Measurements from ENCODE around the gene CTF1. TPM values are rescaled to one million over a fixed set of nuclear protein-coding genes. Genes with fewer than 3 reads are reported as not detected.
"Not testable (repeated sequence)": the region's sequence is repeated elsewhere in the genome, so short reads cannot be mapped to it uniquely, and the experiment has no call there.

The CTF1 gene
- total RNA-seq, 2 experiments from 2014 or later = 0.19 to 0.37 TPM

DNA sequence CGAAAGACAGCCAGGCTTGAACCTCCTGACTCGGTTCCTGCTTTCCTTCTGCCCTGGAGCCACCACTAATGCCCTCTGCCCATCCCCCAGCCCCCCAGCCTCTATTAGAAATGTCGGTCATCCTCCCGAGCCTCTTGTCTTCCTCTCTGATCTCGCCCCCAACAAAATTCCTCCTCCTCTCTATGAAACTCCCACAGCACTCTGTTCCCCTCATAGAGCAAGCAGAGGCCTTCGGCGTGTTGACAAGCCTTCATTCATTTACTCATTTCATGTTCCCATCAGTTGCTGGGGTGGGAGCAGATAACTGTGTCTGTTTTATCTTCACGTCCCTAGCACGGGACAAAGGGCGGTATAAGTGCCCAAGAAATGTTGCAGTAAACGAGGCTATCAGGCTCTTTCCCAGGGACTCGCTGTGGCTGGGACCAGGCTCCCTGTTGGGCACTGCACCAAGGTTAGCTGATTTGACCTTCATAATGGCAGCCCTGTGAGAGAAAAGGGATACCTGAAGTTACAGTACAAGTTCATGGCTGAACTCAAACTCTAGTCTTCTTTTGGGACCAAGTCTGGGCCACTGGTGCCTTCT, 34.7 kb downstream of the CTF1 start:
- no peak overlapping the region for H3K4me3 Mint-ChIP-seq
- POLR2A ChIA-PET = no interaction called here

GRCh38 chr16:30934827-30935557, 38.6 kb downstream of the CTF1 start:
- Mint-ChIP-seq H3K9me3 (no peaks in the 10 kb centered on the region), H3K36me3 (peaks cover 10% of the 10 kb centered on the region), H3K27me3 (no peaks in the 10 kb centered on the region), H3K27ac (peak overlapping the region; percentile 13), H3K4me3 (peak overlapping the region; percentile 4), H3K4me1 (peaks cover 20% of the 10 kb centered on the region)
- peak; percentile 68 for ATAC-seq (ENCODE audit: low read depth)
- peak; percentile 56 for DNase-seq
- POLR2A ChIA-PET = interaction anchor here (1.1 to 2.0 kb wide), 4 partner anchors 15 to 187 kb away, joined by 3 to 7 read pairs (median 6); partner anchors contain the start of gene PHKG2

More for the DNA sequence above, 34.7 kb downstream of the CTF1 start:
- Mint-ChIP-seq H3K36me3 (peaks cover 4% of the 10 kb centered on the region), H3K9me3 (no peaks in the 10 kb centered on the region), H3K27ac (no peak overlapping the region), H3K4me1 (peaks cover 19% of the 10 kb centered on the region), H3K27me3 (no peaks in the 10 kb centered on the region)
- no peak for DNase-seq
- ATAC-seq (ENCODE audit: low read depth) = no peak

GRCh38 chr16:30937692-30938091, 41.3 kb downstream of the CTF1 start:
- Mint-ChIP-seq H3K27ac (peak overlapping the region; percentile 65), H3K27me3 (no peaks in the 10 kb centered on the region)
- POLR2A ChIA-PET = no interaction called here

DNA sequence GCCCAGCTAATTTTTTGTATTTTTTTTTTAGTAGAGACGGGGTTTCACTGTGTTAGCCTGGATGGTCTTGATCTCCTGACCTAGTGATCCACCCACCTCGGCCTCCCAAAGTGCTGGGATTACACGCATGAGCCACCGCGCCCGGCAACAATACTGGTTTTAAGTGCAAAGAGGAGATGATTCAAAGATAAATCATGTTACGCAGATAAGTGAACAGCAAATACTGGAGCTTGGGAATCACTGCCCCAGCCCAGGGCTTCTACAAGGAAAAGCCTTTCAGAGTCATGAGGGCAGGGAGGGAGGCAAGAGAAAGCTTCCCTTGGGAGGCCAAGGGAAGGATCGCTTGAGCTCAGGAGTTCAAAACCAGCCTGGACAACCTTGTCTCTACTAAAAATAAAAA, 43.2 kb downstream of the CTF1 start:
- H3K4me3 Mint-ChIP-seq; H3K9me3 Mint-ChIP-seq; H3K27ac Mint-ChIP-seq; ATAC-seq (ENCODE audit: low read depth); H3K27me3 Mint-ChIP-seq; DNase-seq: not testable (repeated sequence)
- peaks cover 35% of the 10 kb centered on the region for H3K4me1 Mint-ChIP-seq
- peaks cover 17% of the 10 kb centered on the region for H3K36me3 Mint-ChIP-seq
- POLR2A ChIA-PET = interaction anchor here (0.6 to 1.1 kb wide), 2 partner anchors 10 to 11 kb away, joined by 3 read pairs; no protein-coding TSS in a partner anchor

More at GRCh38 chr16:30937692-30938091, 41.3 kb downstream of the CTF1 start:
- H3K4me3 Mint-ChIP-seq = peak overlapping the region; percentile 23
- DNase-seq (no peak), ATAC-seq (ENCODE audit: low read depth) (no peak)
- no peaks in the 10 kb centered on the region for H3K9me3 Mint-ChIP-seq
- peaks cover 32% of the 10 kb centered on the region for H3K4me1 Mint-ChIP-seq
- peaks cover 10% of the 10 kb centered on the region for H3K36me3 Mint-ChIP-seq

DNA sequence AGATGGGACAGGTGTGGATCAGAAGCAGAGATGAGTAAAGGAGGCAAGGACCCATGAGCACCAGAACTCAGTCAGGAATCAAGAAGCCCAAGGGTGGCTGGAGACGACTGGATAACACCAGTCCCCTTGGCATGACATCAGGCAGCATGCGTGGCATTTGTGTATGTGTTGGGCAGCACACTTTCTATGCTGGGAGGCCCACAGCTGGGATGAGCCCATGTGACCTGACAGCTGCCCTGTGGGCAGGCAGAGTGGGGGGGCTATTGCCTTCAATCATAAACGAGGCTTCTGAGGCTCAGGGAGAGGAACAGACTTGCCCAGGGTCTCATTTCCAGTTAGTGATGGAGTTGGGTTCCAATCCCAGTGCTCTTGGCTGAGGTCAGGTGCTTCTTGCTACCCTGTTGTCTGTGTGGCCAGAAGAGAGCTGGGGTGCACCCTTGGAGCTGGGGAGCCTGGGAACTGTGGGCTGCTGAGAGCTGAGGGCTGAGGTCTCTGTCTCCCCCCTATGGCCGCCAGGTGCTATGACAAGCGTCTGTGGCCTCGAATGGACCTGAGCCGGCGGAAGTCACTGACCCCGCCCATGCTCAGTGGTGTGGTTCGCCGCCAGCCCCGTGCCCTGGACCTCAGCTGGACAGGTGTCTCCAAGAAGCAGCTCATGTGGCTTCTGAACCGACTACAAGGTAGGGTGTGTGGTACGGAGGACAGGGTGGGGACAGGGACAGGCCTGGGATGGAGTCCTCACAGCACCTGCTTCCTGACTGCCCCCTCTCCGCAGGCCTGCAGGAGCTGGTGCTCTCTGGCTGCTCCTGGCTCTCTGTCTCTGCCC, 45.4 kb downstream of the CTF1 start:
- Mint-ChIP-seq H3K4me1 (peaks cover 26% of the 10 kb centered on the region), H3K27me3 (no peaks in the 10 kb centered on the region), H3K4me3 (peak overlapping the region; percentile 74), H3K9me3 (no peaks in the 10 kb centered on the region), H3K36me3 (peaks cover 23% of the 10 kb centered on the region), H3K27ac (peak overlapping the region; percentile 82)
- DNase-seq = peak; percentile 78
- POLR2A ChIA-PET = interaction anchor here (0.6 to 2.2 kb wide), 9 partner anchors 8 to 518 kb away, joined by 3 to 9 read pairs (median 5); partner anchors contain the start of genes ARMC5 and KAT8
- peak; percentile 90 for ATAC-seq (ENCODE audit: low read depth)

DNA sequence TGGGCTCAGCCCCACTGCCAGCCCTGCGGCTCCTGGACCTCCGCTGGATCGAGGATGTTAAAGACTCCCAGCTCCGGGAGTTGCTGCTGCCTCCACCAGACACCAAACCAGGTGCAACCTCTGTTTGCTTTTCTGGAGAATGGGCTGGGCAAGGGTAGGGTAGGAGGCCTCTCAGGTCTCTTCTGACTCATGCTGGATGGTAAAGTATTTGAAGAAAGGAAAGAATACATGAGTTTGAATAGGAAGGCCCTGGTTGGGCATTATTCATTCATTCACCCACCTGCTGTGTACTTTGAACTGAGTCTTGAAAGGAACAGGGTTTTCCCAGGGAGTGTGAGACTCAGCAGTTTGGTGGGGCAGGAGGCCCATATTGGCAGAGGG, 46.0 kb downstream of the CTF1 start:
- POLR2A ChIA-PET = interaction anchor here (0.6 to 2.2 kb wide), 8 partner anchors 8 to 517 kb away, joined by 3 to 9 read pairs (median 4); partner anchors contain the start of genes ARMC5 and KAT8
- Mint-ChIP-seq H3K27ac (peak overlapping the region; percentile 74), H3K27me3 (no peaks in the 10 kb centered on the region), H3K4me1 (peaks cover 22% of the 10 kb centered on the region), H3K4me3 (peak overlapping the region; percentile 74), H3K9me3 (no peaks in the 10 kb centered on the region), H3K36me3 (peaks cover 23% of the 10 kb centered on the region)
- no peak for ATAC-seq (ENCODE audit: low read depth)
- no peak for DNase-seq

- DNase-seq = no peak
- H3K27ac Mint-ChIP-seq = no peak overlapping the region
- no peaks in the 10 kb centered on the region for H3K27me3 Mint-ChIP-seq
- H3K4me1 Mint-ChIP-seq = peaks cover 16% of the 10 kb centered on the region
- H3K9me3 Mint-ChIP-seq = no peaks in the 10 kb centered on the region
- no peak overlapping the region for H3K4me3 Mint-ChIP-seq
- POLR2A ChIA-PET = interaction anchor here (0.6 kb wide), 1 partner anchor 67 kb away, joined by 4 read pairs; no protein-coding TSS in a partner anchor
- peaks cover 20% of the 10 kb centered on the region for H3K36me3 Mint-ChIP-seq
- no peak for ATAC-seq (ENCODE audit: low read depth)
Measured at GRCh38 chr16:30944352-30944751, 47.9 kb downstream of the CTF1 start.

GRCh38 chr16:30946671-30947540, 50.5 kb downstream of the CTF1 start:
- POLR2A ChIA-PET = no interaction called here
- ATAC-seq (ENCODE audit: low read depth) = no peak
- H3K9me3 Mint-ChIP-seq = no peaks in the 10 kb centered on the region
- H3K4me3 Mint-ChIP-seq = peak overlapping the region; percentile 31
- no peak overlapping the region for H3K27ac Mint-ChIP-seq
- no peak for DNase-seq
- peaks cover 19% of the 10 kb centered on the region for H3K36me3 Mint-ChIP-seq
- peaks cover 19% of the 10 kb centered on the region for H3K4me1 Mint-ChIP-seq
- H3K27me3 Mint-ChIP-seq = no peaks in the 10 kb centered on the region

DNA sequence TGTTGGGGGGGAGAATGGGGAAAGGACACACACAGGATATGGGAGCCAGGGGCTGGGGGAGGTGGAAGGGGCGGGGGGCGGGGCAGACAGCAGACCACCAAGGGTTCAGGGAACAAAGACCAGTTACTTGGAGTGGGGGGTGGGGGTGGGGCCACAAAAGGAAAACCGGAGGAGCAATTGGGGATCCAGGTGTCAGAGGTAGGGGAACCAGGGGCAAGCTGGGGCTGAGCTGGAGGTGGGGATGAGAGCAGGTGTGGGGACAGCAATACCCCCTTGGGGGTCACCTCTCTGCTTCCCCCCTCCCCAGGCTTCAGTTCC, 51.1 kb downstream of the CTF1 start:
- Mint-ChIP-seq H3K4me3 (no peak overlapping the region), H3K36me3 (peaks cover 19% of the 10 kb centered on the region), H3K9me3 (no peaks in the 10 kb centered on the region), H3K27ac (no peak overlapping the region), H3K4me1 (peaks cover 14% of the 10 kb centered on the region), H3K27me3 (no peaks in the 10 kb centered on the region)
- no peak for ATAC-seq (ENCODE audit: low read depth)
- POLR2A ChIA-PET = no interaction called here
- DNase-seq = no peak

DNA sequence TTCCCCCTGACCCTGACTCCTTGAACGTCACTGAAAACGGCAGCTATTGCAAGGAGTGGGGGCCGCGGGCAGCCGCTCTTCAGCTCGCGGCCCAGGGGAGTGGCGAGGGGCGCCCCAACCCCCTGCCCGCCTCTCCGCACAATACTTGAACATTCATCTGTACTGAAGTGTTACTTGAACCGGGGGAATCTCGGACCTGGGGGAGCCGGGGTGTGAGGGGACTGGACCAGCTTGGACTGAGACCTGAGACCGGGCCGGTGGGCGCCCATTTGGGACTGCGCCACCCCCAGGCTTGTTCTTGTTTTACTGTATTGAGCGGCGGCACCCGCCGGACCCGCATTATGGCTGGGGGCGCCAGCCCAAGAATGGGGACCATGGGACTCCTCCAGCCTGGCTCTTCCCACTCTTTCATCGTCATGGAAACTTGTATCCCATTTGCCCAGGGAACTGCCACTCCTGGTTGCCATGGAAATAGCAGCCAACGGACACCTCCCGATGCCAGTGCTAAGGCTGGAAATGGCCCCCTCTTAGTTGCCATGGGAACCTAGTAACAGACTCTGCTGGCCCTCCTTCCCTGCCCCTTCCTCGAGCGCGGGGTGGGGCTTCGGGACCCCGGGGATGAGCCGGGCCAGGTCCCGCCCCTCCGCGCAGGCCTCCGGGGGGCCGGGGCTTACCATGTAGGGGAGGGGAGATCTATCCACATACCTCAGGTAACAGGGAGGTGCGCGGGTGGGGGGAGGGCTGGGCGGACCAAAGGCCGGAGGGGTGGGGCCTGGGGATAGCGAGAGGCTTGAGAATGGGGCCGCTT, 51.6 kb downstream of the CTF1 start:
- no peaks in the 10 kb centered on the region for H3K9me3 Mint-ChIP-seq
- peak overlapping the region; percentile 45 for H3K27ac Mint-ChIP-seq
- no peaks in the 10 kb centered on the region for H3K27me3 Mint-ChIP-seq
- H3K4me1 Mint-ChIP-seq = peaks cover 11% of the 10 kb centered on the region
- POLR2A ChIA-PET = interaction anchor here (0.9 kb wide), 1 partner anchor 52 kb away, joined by 3 read pairs; no protein-coding TSS in a partner anchor
- H3K36me3 Mint-ChIP-seq = peaks cover 19% of the 10 kb centered on the region
- H3K4me3 Mint-ChIP-seq = peak overlapping the region; percentile 90
- DNase-seq (no peak), ATAC-seq (ENCODE audit: low read depth) (no peak)

GRCh38 chr16:30948667-30949649, 52.5 kb downstream of the CTF1 start, which contains the start of gene ORAI3:
Gene ORAI3, plus strand, starts transcription at chr16:30949068. Its CDS starts 222 bp downstream, at chr16:30949290.
- Mint-ChIP-seq H3K27ac (peak within 1 kb of the TSS; percentile 85), H3K4me1 (peaks cover 15% of the 10 kb centered on the region), H3K4me3 (peak within 1 kb of the TSS; percentile 90), H3K9me3 (no peaks in the 10 kb centered on the region), H3K36me3 (peaks cover 16% of the 10 kb centered on the region), H3K27me3 (no peaks in the 10 kb centered on the region)
- ATAC-seq (ENCODE audit: low read depth) = peak; percentile 48
- DNase-seq = peak; percentile 71
- POLR2A ChIA-PET = interaction anchor here (0.5 to 1.8 kb wide), 9 partner anchors 10 to 239 kb away, joined by 3 to 8 read pairs (median 4); partner anchors contain the start of genes ZNF646 and ZNF668

Data from activated naive CD8-positive, alpha-beta T cell treated with anti-CD3 and anti-CD28 coated beads, Interleukin-2, amount 10 ng/mL, durations not matched to agents 7 days and 5 days (primary cell).